NCI-H2107 (cell line): ENCODE measurements around the gene RPUSD3.

Experiments
- DNase-seq: peaks from one replicate; lab custom pipeline; 2025; lab: John Stamatoyannopoulos, UW

The RPUSD3 gene

GRCh38 chr3:9833078-9833477 lies 10.7 kb downstream of the RPUSD3 start:
- no peak for DNase-seq

- no peak for DNase-seq
Observed at GRCh38 chr3:9831253-9831652, 12.6 kb downstream of the RPUSD3 start.

- no peak for DNase-seq
Observed at GRCh38 chr3:9828801-9829755, 14.7 kb downstream of the RPUSD3 start.

GRCh38 chr3:9826815-9827573 lies 16.8 kb downstream of the RPUSD3 start:
- DNase-seq = no peak

GRCh38 chr3:9825451-9826040 lies 18.3 kb downstream of the RPUSD3 start:
- no peak for DNase-seq

GRCh38 chr3:9820946-9821345 lies 22.9 kb downstream of the RPUSD3 start:
- DNase-seq = no peak

GRCh38 chr3:9820543-9820942 lies 23.3 kb downstream of the RPUSD3 start:
- no peak for DNase-seq

GRCh38 chr3:9818666-9819335 lies 25.0 kb downstream of the RPUSD3 start:
- DNase-seq = no peak

GRCh38 chr3:9817436-9817835 lies 26.4 kb downstream of the RPUSD3 start:
- no peak for DNase-seq

- DNase-seq = no peak
Observed at GRCh38 chr3:9815986-9816385, 27.8 kb downstream of the RPUSD3 start.

- DNase-seq = no peak
Observed at GRCh38 chr3:9812870-9813483, 30.8 kb downstream of the RPUSD3 start.

- DNase-seq = no peak
Observed at GRCh38 chr3:9810846-9811245, 33.0 kb downstream of the RPUSD3 start.

GRCh38 chr3:9810433-9810770 lies 33.4 kb downstream of the RPUSD3 start:
- no peak for DNase-seq

GRCh38 chr3:9809615-9810432 lies 34.0 kb downstream of the RPUSD3 start, which contains the start of gene TTLL3:
TTLL3 (plus strand) TSS chr3:9810262; CDS start chr3:9810662, 400 bp downstream.
- no peak for DNase-seq

- DNase-seq = no peak
Observed at GRCh38 chr3:9809239-9809614, 34.6 kb downstream of the RPUSD3 start.

- no peak for DNase-seq
Observed at GRCh38 chr3:9808345-9809037, 35.3 kb downstream of the RPUSD3 start.

- no peak for DNase-seq
Observed at GRCh38 chr3:9807981-9808344, 35.8 kb downstream of the RPUSD3 start.

GRCh38 chr3:9806688-9807589 lies 36.9 kb downstream of the RPUSD3 start:
- no peak for DNase-seq

- no peak for DNase-seq
Observed at GRCh38 chr3:9806137-9806536, 37.7 kb downstream of the RPUSD3 start.
